GM21737 (cell line): Measurements from ENCODE around the gene AJM1.
"Not testable (repeated sequence)": the region's sequence is repeated elsewhere in the genome, so short reads cannot be mapped to it uniquely, and the experiment has no call there.

Experiments used
- ATAC-seq: cut with Tn5 transposase; IDR thresholded peaks from one replicate; pipeline ENCODE4 v1.9.1; 2021; ENCODE audit warnings: mild to moderate bottlenecking, moderate library complexity; ENCODE audit not compliant: unreplicated experiment

The AJM1 gene

GRCh38 chr9:136843159-136843800 is 1.0 kb downstream of the AJM1 start:
- ATAC-seq = not testable (repeated sequence)

- ATAC-seq = not testable (repeated sequence)
These were observed 1.8 kb downstream of the AJM1 start for GRCh38 chr9:136843801-136844740.

GRCh38 chr9:136844761-136845464 is 2.6 kb downstream of the AJM1 start:
- no peak for ATAC-seq

- no peak for ATAC-seq
These were observed 3.4 kb downstream of the AJM1 start for GRCh38 chr9:136845465-136846260.

GRCh38 chr9:136846376-136847087 is 4.3 kb downstream of the AJM1 start:
- no peak for ATAC-seq

- ATAC-seq = no peak
These were observed 5.0 kb downstream of the AJM1 start for GRCh38 chr9:136847088-136847825.

GRCh38 chr9:136847826-136848392 is 5.6 kb downstream of the AJM1 start:
- ATAC-seq = no peak

- no peak for ATAC-seq
These were observed 6.2 kb downstream of the AJM1 start for GRCh38 chr9:136848393-136849037.

- ATAC-seq = peak; percentile 73
These were observed 7.0 kb downstream of the AJM1 start, which contains the start of gene PHPT1 for GRCh38 chr9:136849038-136849959. Gene PHPT1 (plus strand): TSS chr9:136849409. CDS start chr9:136849431, 22 bp downstream.

GRCh38 chr9:136849960-136850865 is 7.9 kb downstream of the AJM1 start:
- no peak for ATAC-seq

- no peak for ATAC-seq
These were observed 8.8 kb downstream of the AJM1 start for GRCh38 chr9:136850866-136851775.

GRCh38 chr9:136851941-136852663 is 9.8 kb downstream of the AJM1 start, which contains the start of gene MAMDC4:
Gene MAMDC4 (plus strand): TSS chr9:136852346. CDS start chr9:136852417, 71 bp downstream.
- no peak for ATAC-seq

- no peak for ATAC-seq
These were observed 10.7 kb downstream of the AJM1 start for GRCh38 chr9:136852664-136853595.
